Kidney (tissue), 14 donors: ENCODE measurements around the gene SURF2. TPM values are rescaled to one million over a fixed set of nuclear protein-coding genes. Genes with fewer than 3 reads are reported as not detected.
A peak's percentile ranks its signal among the peaks of the same experiment; 100 is the strongest.

Experiments
- DNase-seq, 5 donors: peaks; one replicate each; pipeline ENCODE4 v3.0.0-alpha.2; 2013 to 2020
- FAIRE-seq: peaks from 2 replicates; lab custom pipeline; 2012; peaks lifted over from hg19 to GRCh38; lab: Jason Lieb, UNC
- H3K27ac ChIP-seq, 2 donors: one replicate each; pipeline ENCODE4 v1.7.0; 2013; ENCODE audit warnings: low read depth in 2 of 2, low read length in 2 of 2, inconsistent platforms in 1 of 2
- H3K27me3 ChIP-seq: one replicate; pipeline ENCODE4 v1.7.1; 2013; ENCODE audit warnings: low read length, inconsistent platforms; ENCODE audit not compliant: control insufficient read depth, insufficient read depth
- H3K36me3 ChIP-seq, 3 donors: one replicate each; pipeline versions ENCODE4 v1.7.0 to v1.7.1; 2013; ENCODE audit warnings: low read length in 3 of 3, control low read depth in 1 of 3, inconsistent platforms in 1 of 3; ENCODE audit not compliant: insufficient read depth in 3 of 3, control insufficient read depth in 2 of 3
- H3K4me1 ChIP-seq, 3 donors: one replicate each; pipeline versions ENCODE4 v1.7.0 to v1.7.1; 2013; ENCODE audit warnings: low read length in 3 of 3, inconsistent platforms in 1 of 3, low read depth in 1 of 3; ENCODE audit not compliant: control insufficient read depth in 2 of 3, insufficient read depth in 2 of 3
- H3K4me3 ChIP-seq, 3 donors: one replicate each; pipeline versions ENCODE4 v1.7.0 to v1.8.1; 2013; ENCODE audit warnings: low read length in 3 of 3, control low read depth in 1 of 3, inconsistent platforms in 1 of 3
- H3K9ac ChIP-seq, 3 donors: one replicate each; pipeline versions ENCODE4 v1.7.0 to v1.7.1; 2013; ENCODE audit warnings: low read length in 3 of 3, control low read depth in 1 of 3, inconsistent platforms in 1 of 3
- H3K9me3 ChIP-seq, 3 donors: one replicate each; pipeline versions ENCODE4 v1.7.0 to v1.7.1; 2013; ENCODE audit warnings: low read length in 3 of 3, control low read depth in 1 of 3, inconsistent platforms in 1 of 3; ENCODE audit not compliant: control insufficient read depth in 2 of 3, insufficient read depth in 1 of 3
- intact Hi-C: fragments of 100-400 bp; cut with DNase I; formaldehyde crosslinking; loops from one replicate; pipeline ENCODE4 v1.11.1; 2022
- polyA plus RNA-seq: library from polyadenylated mRNA; stranded (reverse); fragments of 350-450 nt; fragmentation: Illumina TruSeq; extraction: RNeasy Lipid Tissue Mini Kit (QIAGEN cat#74804); gene quantifications from one replicate; pipeline ENCODE4 v1.2.3, GENCODE V29; 2014; ENCODE audit warnings: low read depth, low replicate concordance; ENCODE audit not compliant: insufficient read depth
- total RNA-seq: library from RNA; stranded (reverse); fragmentation: NEBNext Ultra II Directional; extraction: Animal tissue kit (Norgen Biotek cat#: 25700); gene quantifications from one replicate; pipeline ENCODE4 v1.2.1, GENCODE V29; 2021
- TF ChIP-seq, protein P1 (sequence below): IDR thresholded peaks from 3 replicates; pipeline ENCODE4 v1.5.1; 2012; ENCODE audit warnings: mild to moderate bottlenecking, moderate library complexity, borderline replicate concordance; ENCODE audit not compliant: insufficient read depth; ENCODE audit errors: extremely low read depth
- donor health status: control.
- donor health status: control.
- donor health status: control.
- donor health status: control.
- donor health status: control.
- donor health status: DM: yes; HTN: yes; CAD: no.
- donor health status: Normal renal cell carcinoma (clear cell type).

The SURF2 gene
- total and polyA plus RNA-seq, 2 donors from 2014 or later: 23.5 to 61.2 TPM

DNA sequence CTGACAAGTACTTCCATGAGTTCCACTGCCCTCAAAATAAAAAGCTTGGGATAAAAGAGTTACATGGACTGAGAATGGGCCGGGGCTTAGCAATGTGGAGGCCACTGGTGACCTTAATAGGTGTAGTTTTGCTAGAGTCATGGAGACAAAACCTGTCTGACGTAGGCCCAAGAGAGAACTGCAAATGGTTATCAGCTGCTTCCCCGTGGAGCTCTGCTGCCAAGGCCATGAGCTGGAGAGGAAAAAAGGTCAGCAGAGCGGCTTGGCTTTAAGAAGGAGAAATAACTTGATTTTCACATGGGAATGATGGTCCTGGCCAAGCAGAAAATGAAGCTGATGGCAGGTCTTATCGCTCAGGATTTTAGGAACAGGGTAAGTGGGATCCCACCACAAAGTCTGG is 16.7 kb upstream of the SURF2 start:
- Histone ChIP-seq H3K9ac (no peak overlapping the region), H3K9me3 (no peaks in the 10 kb centered on the region), H3K4me3 (no peak overlapping the region), H3K27me3 (no peaks in the 10 kb centered on the region), H3K4me1 (peaks cover 0 to 10% (median 0%) of the 10 kb centered on the region in 3 donors), H3K27ac (no peak overlapping the region), H3K36me3 (peaks cover 0 to 18% (median 7%) of the 10 kb centered on the region in 3 donors)
- DNase-seq (peak in 1 of 5 donors; percentile 10), FAIRE-seq (no peak)
- TF ChIP-seq, protein P1, sequence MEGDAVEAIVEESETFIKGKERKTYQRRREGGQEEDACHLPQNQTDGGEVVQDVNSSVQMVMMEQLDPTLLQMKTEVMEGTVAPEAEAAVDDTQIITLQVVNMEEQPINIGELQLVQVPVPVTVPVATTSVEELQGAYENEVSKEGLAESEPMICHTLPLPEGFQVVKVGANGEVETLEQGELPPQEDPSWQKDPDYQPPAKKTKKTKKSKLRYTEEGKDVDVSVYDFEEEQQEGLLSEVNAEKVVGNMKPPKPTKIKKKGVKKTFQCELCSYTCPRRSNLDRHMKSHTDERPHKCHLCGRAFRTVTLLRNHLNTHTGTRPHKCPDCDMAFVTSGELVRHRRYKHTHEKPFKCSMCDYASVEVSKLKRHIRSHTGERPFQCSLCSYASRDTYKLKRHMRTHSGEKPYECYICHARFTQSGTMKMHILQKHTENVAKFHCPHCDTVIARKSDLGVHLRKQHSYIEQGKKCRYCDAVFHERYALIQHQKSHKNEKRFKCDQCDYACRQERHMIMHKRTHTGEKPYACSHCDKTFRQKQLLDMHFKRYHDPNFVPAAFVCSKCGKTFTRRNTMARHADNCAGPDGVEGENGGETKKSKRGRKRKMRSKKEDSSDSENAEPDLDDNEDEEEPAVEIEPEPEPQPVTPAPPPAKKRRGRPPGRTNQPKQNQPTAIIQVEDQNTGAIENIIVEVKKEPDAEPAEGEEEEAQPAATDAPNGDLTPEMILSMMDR: no peak
- intact Hi-C loops: loop anchor here (10.0 kb wide), 1 partner anchor 155 kb away; no protein-coding TSS in a partner anchor

DNA sequence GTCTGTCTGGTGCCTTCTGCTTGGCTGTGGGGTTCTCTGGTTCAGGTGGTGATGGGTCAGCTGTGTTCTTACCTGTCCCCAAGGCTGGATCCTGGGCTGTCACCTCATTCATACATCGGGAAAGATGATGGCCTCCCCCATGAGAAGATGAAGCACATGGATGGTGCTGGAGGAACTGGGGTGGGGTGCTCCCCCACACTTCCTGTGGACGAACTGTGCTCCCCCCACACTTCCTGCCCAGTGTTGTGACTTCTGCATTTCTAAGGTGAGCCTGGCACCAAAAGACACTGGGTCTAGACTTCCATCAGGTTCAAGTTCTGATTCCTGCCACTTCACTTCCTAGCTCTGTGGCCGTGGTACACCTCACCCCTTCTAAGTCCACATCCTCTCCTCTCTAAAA is 16.1 kb upstream of the SURF2 start:
- intact Hi-C loops: no loop called here
- no peak overlapping the region for H3K4me3 ChIP-seq
- peaks cover 0 to 8% (median 0%) of the 10 kb centered on the region in 3 donors for H3K4me1 ChIP-seq
- H3K27me3 ChIP-seq: no peaks in the 10 kb centered on the region
- no peak overlapping the region for H3K27ac ChIP-seq
- no peak for FAIRE-seq
- peak in 1 of 5 donors; percentile 54 for DNase-seq
- H3K36me3 ChIP-seq: peaks cover 0 to 21% (median 8%) of the 10 kb centered on the region in 3 donors
- TF ChIP-seq, protein P1: no peak
- no peak overlapping the region for H3K9ac ChIP-seq
- no peaks in the 10 kb centered on the region for H3K9me3 ChIP-seq

DNA sequence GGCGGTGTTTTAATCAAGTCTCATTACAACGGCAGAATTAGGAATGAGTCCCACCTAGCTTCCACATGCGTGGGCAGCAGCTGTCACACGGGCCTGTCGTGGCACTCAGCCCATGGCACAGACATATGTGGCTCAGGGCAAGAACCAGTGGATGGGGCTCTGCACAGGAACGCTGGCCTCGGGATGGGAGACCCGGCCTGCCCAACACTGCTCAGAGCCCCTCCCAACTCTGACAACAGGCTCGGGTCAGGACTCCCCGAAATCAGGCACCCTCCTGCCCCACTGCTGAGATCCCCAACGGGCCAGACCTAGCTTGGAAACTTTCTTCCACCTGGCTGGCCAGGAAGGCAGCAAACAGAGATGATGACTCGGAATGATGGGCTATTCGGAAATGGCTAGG is 15.4 kb upstream of the SURF2 start:
- TF ChIP-seq, protein P1: no peak
- no peak overlapping the region for H3K27ac ChIP-seq
- H3K4me1 ChIP-seq: peaks cover 0 to 10% (median 0%) of the 10 kb centered on the region in 3 donors
- DNase-seq (peak in 1 of 5 donors; percentile 57), FAIRE-seq (no peak)
- no peak overlapping the region for H3K9ac ChIP-seq
- intact Hi-C loops: no loop called here
- H3K9me3 ChIP-seq: no peaks in the 10 kb centered on the region
- no peak overlapping the region for H3K4me3 ChIP-seq
- H3K36me3 ChIP-seq: peaks cover 0 to 26% (median 11%) of the 10 kb centered on the region in 3 donors
- H3K27me3 ChIP-seq: no peaks in the 10 kb centered on the region
